Upper lobe of left lung (tissue), 4 donors: ENCODE data around the gene PLBD2.
"Not testable (repeated sequence)": the region's sequence is repeated elsewhere in the genome, so short reads cannot be mapped to it uniquely, and the experiment has no call there.

Experiments used
- CTCF ChIP-seq, 6 experiments: fragments of 450-650 bp in 4 of 6; fragments of 200-600 bp in 2 of 6; sonication (generic) in 2 of 6; IDR thresholded peaks; one replicate each; pipeline ENCODE4 v1.5.1; 2016 to 2019; ENCODE audit warnings: antibody characterized with exemption in 6 of 6
- EP300 ChIP-seq, 4 donors: sonication (generic); formaldehyde crosslinking; IDR thresholded peaks; one replicate each; pipeline ENCODE4 v1.5.1; 2017; ENCODE audit warnings: antibody characterized with exemption in 4 of 4, control low read depth in 2 of 4
- POLR2A ChIP-seq, 4 donors: fragments of 450-650 bp; IDR thresholded peaks; one replicate each; pipeline ENCODE4 v1.5.1; 2016 to 2017; ENCODE audit warnings: antibody characterized with exemption in 4 of 4, mild to moderate bottlenecking in 2 of 4
- POLR2AphosphoS5 ChIP-seq, 2 donors: sonication (generic); formaldehyde crosslinking; IDR thresholded peaks; one replicate each; pipeline ENCODE4 v1.5.1; 2017; ENCODE audit warnings: antibody characterized with exemption in 2 of 2

DNA sequence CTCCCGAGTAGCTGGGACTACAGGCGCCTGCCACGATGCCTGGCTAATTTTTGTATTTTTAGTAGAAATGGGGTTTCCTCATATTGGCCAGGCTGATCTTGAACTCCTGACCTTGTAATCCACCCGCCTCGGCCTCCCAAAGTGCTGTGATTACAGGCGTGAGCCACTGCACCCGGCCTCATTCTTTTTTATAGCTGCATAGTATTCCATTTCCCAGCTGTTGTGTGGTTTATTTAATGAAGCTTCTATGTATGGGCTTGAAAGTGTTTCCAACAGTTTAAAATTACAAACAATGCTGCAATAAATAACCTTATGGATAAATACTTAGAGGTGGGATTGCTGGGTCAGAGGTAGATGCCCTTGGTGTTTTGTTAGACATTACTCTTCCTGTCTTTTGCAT lies 4.2 kb upstream of the PLBD2 start:
- not testable (repeated sequence) for TF ChIP-seq POLR2A, CTCF, POLR2AphosphoS5, EP300 (IDR thresholded peaks at IDR 0.05)
